CD4-positive, alpha-beta T cell treated with Interleukin-10 for 1 hour (primary cell): Measurements from ENCODE around the gene ATXN1.

ENCODE experiments used
- DNase-seq: peaks from one replicate; pipeline ENCODE4 v3.0.0-alpha.2; 2020

The ATXN1 gene

DNA sequence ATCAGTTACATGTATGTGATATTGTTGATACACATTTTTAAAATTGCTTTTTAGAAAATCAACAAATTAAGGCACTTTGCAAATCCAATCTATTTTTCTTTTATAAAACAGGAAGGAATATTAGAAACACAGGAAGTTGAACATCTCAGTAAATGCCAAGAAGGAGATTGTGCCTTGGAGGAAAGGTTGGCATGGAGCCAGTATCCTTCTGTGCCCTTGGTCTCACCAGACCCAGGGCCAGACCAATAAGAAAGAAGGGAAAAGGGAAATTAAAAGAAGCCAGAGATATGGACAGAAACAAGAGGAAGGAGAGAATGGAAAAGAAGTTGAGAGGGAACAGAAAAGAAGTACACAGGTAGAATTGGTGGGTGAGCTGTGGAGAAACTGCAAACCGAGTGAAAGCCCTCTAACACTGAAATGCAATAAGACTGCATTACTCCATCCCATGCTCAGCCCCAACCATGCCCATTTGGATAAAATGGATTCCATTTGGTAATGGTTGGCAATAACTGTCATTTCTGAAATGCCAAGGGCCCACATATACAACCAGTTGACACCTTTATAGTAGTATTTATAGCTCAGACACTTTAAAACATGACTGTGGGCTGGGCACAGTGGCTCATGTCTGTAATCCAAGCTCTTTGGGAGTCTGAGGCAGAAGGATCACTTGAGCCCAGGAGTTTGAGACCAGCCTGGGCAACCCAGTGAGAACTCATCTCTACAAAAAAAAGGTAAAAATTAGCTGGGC is 389.1 kb downstream of the ATXN1 start:
- no peak for DNase-seq

DNA sequence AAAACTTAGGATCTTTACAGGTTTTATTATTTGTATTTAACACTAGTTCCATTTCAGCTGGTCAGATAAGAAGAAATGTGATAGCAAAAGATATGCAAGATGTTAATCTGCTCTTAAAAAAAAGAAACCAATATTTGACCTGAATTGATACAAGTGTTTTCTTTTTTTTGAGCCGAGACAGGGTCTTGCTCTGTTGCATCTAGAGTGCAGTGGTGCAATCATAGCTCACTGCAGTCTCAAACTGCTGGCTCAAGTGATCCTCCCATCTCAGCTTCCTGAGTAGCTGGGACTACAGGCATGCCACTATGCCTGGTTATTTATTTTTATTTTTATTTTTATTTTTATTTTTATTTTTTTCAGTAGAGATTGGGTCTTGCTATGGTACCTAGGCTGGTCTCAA is 389.9 kb downstream of the ATXN1 start:
- no peak for DNase-seq

DNA sequence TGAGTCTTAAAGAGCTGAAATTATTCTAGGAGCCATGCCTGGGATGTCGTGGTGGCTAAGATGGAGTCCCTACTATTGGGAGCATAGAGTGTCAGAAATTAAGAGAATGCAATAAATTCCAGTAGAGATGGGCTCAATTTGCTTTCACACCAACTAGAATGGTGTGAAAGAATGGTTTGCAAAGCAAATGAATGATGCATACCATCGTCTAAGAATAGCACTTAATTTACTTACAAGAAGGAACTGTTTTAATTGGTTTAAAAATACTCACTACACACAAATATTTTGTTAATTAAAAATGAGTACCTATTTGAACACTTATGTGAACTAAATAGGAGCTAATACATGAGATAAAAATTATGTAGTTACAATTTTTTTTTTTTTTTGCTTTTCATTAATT is 390.3 kb downstream of the ATXN1 start:
- DNase-seq = no peak

DNA sequence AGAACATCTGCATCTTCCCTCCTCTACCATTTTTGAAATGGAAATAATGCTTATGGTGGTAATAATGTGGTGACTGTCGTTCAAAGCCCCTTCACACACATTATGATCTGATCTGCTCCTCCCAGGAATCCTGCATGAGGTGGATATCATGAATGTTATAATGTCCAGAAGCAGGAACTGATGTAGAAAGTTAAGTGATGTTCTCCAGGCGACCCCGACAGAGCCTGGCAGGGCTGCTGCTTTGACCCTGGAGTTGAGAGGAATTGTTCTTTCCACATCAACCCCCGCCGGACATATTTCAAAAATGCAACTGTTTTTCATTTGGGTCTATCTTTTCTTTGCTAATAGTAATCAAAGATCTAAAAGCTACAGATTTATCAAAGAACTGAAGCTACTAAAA is 391.3 kb downstream of the ATXN1 start:
- no peak for DNase-seq

DNA sequence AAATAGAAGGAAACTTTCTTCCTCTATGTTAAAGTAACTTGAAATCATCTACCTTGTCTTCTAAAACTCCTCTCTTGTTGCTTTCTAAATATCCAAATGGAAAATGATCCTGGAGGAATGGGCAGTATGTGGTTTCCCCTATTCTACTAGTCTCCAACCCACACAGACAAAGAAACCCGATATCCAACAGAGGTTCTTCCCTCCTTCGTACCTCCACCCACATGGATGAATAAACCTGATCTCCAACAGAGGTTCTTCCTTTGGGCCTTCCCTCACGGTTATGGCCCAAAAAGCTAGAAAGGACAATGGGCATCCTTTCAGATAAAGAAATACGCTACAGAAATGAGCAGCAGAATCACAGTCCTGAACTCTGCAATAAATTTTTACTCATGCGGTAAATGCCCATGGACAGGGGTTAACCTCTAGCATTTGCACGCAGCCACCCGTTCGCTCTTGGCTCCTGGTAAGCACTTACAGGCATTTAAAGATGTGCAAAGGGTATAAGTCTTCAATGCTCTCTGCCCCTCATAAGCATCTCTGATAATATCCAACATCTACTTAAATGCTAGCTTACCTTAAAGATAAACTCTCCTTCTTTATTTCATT is 392.0 kb downstream of the ATXN1 start:
- DNase-seq = no peak

DNA sequence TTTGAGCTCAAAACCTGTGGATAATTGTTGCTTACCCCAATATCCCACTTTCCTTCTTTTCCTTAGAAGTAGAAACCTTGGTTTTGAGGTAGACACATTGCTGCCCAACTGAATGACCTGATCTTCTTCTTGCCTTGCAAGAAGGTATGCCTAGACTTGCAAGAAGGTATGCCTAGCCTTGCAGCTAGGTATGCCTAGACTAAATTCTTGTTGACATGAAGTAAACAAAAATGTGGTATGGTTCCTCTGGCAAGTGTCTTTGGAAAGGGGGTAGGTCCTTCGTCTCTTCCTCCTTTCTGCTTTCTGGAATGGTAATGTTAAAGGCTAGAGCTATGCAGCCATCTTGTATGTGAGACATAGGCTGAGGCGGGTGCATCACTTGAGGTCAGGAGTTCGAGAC is 393.7 kb downstream of the ATXN1 start:
- DNase-seq = no peak

DNA sequence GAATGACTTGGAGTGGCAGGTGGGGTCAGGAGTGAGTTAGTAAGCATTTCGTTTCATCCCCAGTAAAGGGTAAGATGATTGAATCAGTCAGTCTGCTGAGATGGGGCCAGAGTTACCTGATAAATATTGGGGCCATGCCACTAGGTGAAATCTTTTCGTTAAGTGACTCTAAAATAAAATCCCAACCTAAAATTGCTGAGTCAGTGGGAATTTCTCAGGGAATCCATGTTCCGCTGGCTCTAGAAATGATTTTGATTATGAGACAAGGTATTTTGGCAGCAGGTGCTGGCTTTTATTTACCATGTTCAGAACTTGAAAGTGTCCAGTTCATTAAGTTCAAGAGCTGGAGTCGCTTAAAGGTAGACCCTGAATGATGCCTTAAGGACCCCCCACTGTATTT is 397.5 kb downstream of the ATXN1 start:
- no peak for DNase-seq

DNA sequence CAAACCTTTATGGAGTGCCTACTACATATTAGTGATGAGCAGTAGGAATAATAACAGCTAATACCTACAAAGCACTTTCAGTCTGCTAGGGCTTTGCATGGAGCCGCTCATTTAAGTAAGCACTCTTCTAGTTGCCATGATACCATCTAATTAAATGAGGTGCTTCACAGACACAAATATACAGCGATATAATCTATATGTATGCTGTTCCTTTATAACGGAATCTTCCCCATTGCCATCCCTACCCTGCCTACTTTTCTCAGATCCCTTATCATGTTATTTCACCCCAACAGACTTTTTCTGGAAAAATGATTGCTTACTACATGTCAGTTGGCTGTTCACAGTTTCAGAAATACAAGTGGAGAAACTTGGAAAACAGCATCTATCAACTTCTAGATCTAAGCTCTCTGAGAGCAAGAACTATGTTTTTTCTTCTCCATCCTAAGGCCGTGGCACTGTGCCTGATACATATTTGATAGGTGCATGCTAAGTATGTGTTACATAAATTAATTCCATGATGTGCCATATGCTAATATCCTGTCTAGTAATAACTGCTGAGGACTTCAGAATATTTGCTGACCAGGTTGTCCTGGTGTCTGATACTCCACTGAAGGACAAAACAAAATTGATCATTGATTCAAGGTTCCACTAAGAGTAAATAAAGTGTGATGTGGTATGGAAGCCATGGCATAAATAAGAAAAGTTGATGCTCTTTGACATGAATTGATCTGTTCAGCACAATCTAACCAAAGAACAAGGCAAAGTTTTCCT is 398.3 kb downstream of the ATXN1 start:
- no peak for DNase-seq

DNA sequence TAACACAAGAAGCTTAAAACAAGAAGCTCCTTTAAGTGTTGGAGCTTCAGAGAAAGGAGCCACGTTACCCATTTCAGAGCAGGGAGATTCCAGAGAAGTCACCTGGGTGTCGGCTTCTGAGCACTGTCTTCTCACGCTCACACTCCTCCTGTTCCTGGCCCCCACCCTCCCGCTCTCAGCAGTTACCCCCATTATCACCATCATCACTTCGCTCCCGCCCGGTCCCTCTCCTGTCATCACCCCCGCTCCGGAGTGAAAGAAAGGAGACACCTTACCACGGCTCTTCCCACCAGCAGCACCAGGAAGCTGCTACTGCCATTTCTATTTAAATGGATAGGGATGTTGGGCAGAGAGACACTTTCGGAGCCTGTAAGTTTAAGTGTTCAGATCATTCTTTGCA is 399.0 kb downstream of the ATXN1 start:
- no peak for DNase-seq

DNA sequence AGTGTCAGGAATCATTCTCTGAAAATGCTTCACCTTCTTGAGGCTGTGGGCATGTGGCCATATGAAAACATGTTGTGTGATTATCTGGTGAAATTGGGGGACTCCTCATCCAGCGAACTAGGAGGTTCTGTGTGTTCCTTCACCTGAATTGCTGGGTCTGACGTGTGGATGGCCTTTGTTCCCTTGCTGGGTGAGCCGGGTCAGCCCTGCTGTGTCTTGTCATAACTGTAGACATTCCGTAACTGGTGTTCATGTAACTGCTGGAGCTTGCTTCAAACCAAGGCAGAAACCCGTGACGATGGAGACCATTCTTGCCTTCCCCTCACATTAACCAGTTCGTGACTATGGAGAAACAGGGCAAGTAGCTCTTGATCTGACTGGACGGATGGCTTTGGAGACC is 399.4 kb downstream of the ATXN1 start:
- DNase-seq = no peak

DNA sequence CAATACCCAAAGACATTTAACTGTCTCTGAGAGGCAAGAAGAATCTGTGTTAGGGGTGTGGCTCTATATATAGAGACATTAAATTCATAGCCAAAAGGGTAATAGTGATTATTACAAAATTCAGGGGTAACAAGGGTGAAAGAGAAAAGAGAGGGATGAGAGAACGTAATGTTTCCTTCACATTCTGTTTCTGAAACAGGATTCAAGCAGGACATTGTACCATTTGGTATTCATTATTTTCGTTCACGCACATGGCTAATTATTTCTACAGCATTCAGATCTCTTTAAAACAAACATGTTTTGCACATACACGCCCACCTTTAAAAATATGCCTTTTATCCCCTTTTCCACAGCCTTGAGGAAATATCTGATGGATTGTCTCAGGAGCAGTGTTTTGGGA is 400.1 kb downstream of the ATXN1 start:
- DNase-seq = no peak

DNA sequence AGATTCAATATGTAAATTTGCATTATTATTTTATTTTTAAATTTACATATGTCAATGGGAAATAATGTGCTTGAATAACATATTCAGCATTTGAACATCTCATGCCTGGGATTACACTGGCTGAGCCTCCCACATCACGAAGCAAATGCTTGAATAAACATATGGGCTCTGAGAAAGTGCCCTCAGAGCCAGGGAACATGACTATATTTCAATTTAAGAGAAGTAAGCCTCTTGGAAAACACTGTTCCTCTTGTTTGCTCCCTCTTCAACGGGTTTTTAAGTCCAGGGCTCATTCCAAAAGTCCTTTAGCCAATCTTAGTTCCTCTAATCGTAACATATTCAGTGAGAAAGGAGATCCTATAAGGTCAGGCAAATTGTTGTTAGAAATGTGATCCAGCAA is 400.9 kb downstream of the ATXN1 start:
- DNase-seq = no peak

DNA sequence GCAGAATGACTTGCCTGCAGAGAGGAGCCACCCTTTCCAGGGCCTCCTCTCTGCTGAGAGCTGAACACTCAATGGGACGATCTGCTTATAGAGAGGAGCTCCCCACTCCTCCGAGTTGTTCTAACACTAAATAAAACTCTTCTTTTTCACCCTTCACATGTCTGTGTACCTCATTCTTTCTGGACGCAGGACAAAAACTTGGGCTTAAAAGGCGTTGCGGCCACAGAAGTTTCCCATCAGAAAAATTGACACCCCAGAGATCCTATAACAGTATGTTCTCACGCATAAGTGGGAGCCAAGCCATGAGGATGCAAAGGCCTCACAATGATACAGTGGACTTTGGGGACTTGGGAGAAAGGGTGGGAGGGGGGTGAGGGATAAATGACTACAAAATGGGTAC is 401.7 kb downstream of the ATXN1 start:
- DNase-seq = no peak

DNA sequence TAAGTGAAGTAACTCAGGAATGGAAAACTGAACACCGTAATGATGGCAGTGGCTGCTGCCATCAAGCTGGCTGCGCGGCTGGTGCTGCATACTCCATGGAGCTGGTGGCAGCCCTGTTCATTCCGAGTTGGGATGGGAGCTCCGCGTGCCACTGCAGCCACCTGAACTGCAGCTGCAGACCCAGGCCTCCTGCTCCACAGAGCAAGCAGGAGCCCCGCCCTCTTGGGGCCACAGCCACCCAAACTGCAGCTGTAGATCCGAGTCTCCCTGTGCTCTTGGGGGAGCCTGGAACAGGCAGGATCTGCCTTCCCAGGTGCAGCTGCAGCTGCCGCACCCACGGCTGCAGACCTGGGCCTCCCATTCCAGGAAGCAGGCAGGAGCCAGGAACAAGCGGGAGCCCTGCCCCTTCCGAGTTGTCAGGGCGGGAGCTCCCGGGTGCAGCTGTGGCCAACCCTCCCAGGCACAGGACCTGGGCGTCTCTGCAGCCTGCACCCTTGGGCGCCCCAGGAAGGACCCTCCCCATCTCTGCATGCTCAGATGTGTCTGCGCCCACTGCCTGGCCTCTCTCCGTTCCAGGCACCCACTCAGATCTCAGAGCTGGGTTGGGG is 402.6 kb downstream of the ATXN1 start:
- DNase-seq = no peak

DNA sequence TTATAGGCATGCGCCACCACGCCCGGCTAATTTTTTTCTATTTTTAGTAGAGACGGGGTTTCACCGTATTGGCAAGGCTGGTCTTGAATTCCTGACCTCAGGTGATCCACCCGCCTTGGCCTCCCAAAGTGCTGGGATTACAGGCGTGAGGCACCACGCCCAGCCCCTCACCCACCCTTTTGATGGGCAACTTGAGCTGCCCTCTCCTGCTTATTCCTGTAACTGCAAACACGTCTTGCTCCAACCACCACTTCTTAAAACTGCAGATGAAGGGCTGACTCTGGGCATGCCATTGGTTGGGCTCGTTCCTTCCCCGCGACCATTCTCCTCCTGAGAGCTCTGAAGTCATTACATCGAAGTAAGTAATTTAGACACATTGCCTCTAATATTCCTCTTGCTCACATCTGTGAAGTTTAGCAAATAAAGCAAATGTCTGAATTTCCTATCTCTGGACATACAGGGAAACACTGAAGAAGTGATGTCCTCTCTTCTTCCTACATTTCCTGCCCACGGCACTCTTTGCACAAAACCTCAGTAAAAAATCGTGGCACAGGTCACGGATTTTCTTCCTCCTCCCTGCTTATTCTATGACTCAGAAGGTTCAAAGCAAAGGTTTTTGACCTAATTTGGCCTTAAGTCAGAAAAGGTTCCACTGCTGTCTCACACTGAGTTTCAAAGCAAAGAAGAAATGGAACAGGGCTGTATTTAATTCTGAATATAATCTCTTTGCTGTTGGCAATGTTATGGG is 405.4 kb downstream of the ATXN1 start:
- DNase-seq = no peak

DNA sequence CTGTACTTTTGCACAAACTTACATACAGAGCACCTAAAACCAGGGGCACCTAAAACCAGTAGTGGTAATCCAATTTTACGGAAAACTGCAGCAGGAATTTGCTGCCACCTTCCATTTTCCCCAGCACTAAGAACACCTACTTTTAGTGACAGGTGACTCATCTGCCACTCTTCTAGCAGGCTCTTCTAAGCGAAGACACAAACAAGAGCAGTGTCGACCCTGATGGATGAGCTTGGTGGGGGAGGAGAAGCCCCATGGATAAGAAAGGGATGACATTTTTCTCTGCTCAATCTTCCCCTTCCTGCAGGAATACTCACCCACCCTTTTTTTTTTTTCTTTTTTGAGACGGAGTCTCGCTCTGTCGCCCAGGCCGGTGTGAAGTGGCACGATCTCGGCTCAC is 406.0 kb downstream of the ATXN1 start:
- DNase-seq = no peak

DNA sequence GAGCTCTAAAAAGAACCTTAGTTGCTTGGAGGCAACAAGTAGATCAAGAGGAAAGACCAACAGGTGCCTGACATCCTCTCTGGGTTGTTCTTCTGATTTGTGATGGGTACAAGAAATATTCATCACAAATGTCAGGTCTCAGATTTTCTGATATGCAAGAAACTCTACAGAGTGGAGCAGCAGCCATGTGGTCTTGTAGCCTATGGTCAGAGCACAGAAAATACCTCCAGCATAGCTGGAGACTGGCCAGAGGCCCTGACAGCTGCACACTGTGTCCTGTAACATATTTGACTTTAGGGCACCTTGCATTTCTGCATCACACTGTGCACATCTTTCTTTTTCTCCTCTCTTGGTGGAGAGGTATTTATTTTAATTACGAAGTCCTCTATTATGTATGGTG is 406.6 kb downstream of the ATXN1 start:
- no peak for DNase-seq

DNA sequence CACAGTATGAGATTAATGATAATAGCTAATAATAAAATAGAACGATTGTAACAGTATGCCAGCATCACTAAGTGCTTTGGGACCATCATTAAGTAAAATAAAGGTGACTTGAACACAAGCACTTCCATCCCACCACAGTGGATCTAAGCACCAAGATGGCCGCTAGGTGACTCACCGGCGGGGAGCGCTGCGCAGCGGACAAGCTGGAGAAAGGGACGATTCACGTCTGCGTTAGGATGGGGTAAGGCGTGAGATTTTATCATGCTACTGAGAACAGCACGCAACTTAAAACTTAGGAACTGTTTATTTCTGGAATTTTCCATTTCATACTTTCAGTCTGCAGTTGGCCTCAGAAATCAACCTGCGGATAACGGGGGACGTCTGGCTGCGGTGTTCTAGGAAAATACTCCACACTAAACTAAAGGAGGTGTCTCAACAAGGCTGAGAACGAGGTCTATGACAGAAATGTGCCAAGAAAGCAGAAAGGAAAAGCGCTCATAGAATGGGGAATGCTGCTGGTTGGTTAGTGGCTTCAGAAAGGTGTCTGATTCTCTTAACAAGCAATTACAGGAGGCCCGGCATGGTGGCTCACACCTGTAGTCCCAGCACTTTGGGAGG is 408.3 kb downstream of the ATXN1 start:
- no peak for DNase-seq

DNA sequence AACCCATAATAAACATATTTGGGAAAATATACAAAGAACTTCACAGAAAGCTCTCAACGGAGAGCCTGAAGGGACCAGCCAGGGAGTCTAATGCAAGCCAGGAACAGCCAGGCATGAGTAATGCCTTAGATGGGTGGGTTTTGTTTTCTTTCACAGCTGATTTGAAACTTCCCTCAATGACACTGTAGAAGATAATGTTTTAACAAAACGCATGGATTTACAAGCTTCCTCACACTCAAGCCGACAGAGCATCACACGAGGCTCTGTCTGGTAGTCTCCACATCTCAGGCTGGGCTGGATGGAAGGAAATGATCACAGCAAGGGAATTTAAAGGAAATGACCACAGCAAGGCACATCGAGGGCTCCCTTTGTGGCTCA is 409.0 kb downstream of the ATXN1 start:
- no peak for DNase-seq

DNA sequence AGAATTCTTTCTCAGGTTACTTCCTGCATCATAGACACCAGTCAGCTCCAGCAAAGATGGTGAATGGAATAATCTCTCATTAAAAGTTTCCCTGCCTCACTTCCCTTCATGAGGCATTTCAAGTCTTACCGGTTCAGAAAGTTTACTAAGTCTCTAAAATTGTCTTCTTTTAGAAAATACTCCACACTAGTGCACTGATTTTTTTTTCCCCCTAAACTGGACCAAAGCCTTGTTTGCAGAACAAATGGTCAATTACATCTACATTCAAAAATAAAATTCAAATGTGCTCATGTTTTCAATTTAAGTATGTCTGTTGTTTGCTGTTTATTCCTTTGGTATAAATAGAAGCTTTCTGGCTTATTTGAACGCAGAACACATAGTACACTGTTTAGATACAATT is 411.7 kb downstream of the ATXN1 start:
- DNase-seq = no peak

DNA sequence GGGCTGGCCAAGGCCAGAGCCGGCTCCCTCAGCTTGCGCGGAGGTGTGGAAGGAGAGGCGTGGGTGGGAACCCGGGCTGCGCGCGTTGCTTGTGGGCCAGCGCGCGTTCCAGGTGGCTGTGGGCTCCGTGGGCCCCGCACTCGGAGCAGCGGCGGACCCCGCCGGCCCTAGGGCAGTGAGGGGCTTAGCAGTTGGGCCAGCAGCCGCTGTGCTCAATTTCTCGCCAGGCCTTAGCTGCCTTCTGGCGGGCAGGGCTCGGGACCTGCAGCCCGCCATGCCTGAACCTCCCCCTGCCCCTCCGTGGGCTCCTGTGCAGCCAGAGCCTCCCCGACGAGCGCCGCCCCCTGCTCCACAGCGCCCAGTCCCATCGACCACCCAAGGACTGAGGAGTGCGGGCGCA is 414.4 kb downstream of the ATXN1 start:
- no peak for DNase-seq

DNA sequence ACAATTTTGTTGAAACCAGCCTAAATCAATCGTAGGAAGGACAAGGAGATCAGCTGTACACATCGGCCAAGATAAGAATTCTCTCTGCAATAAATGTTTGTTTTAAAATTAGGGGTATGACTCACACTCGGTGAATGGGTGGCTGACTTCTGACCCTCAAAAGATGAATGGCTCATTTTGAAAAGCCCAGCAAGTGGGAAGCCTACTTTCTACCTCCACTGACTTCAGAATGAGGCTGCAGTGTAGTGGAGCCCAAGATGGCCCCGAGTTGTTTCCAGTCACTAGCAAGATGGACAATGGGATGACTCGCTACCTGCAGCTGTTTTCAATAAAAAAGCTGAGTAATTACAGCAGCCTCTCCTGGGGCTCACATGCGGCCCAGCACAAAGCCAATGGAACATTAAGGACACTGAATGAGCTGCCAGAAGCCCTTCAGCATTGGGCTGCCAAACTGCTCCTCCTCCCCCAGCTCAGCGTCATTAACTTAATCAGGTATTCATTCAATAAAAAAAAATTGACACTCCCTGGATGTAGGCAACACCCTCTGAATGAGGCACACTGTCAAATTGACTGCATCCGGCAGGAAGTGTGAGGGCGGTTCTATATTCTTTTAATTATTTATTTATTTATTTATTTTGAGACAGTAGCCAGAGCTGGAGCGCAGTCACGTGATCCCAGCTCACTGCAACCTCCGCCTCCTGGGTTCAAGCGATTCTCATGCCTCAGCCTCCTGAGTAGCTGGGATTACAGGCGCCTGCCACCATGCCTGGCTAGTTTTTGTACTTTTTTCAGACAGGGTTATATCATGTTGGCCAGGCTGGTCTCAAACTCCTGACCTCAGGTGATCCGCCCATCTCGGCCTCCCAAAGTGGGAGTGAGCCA is 415.6 kb downstream of the ATXN1 start:
- no peak for DNase-seq
